ENCODE results near the gene NTF4.

DNA sequence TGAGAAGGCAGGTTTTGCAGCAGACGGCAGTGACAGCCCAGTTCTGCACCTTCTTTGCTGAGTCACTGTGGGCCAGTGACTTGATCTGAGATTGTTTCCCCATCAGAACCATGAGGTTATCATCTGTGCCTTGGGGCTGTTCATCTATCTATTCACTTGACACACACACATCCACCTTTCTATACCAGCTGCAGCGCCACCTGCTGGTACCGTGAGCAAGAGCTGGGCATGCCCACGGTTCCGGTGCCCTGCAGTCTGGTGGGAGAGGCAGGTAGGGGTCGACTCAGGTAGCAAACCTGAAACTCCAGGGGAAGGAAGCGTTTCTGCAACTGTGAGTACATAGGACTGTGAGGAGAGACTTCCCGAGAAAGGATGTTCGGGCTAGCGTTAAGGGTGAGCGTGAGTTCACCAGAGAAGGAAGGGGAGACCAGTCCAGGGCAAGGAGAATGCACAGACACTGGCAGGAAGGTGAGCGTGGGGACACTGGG lies 42.1 kb upstream of the NTF4 start:
- TF ChIP-seq, protein P1, sequence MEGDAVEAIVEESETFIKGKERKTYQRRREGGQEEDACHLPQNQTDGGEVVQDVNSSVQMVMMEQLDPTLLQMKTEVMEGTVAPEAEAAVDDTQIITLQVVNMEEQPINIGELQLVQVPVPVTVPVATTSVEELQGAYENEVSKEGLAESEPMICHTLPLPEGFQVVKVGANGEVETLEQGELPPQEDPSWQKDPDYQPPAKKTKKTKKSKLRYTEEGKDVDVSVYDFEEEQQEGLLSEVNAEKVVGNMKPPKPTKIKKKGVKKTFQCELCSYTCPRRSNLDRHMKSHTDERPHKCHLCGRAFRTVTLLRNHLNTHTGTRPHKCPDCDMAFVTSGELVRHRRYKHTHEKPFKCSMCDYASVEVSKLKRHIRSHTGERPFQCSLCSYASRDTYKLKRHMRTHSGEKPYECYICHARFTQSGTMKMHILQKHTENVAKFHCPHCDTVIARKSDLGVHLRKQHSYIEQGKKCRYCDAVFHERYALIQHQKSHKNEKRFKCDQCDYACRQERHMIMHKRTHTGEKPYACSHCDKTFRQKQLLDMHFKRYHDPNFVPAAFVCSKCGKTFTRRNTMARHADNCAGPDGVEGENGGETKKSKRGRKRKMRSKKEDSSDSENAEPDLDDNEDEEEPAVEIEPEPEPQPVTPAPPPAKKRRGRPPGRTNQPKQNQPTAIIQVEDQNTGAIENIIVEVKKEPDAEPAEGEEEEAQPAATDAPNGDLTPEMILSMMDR (IDR thresholded peaks at IDR 0.05) = peak; percentile 51 to 71 (median 63)
- TF ChIP-seq POLR2A (IDR thresholded peaks at IDR 0.05) = no peak

Measured in body of pancreas (tissue), 4 donors.